ENCODE data around the gene COG1. TPM values are rescaled to one million over a fixed set of nuclear protein-coding genes. Genes with fewer than 3 reads are reported as not detected.

COG1 gene
- polyA plus RNA-seq, 1 of the 3 experiments (the other 2 are of a cell fraction) = 52.8 TPM

DNA sequence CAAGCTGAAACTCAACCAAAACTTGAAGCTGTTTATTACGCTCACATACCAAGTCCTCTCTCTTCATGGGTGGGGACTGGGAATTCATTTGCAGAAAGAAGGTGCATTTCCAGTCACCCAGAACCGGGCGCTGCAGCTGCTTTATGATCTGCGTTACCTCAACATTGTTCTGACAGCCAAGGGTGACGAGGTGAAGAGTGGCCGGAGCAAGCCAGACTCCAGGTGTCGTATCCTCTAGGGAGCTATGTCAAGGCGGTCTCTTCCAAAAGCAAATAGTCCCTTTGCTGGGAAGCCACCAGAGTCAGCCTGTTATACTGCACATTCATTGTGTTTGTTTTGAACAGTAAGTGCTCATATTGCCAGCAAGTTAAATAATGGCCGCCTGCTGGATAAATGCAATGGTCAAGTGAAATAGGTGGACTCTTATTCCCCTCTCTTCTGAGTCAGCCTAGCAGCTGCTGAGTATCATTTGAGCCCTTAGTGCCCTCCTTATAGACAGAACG is 12.7 kb downstream of the COG1 start:
- Histone ChIP-seq H3K4me2 (no peak overlapping the region), H2AFZ (ENCODE audit: low read depth) (no peak overlapping the region), H3K4me3 (ENCODE audit: low read depth in 2 of 2, low read length in 1 of 2) (no peak overlapping the region), H3K27me3 (ENCODE audit: insufficient read depth) (no peaks in the 10 kb centered on the region), H3K4me1 (ENCODE audit: control insufficient read depth in 1 of 2, insufficient read depth in 2 of 2, low read depth in 1 of 2, low read length in 1 of 2) (peaks cover 0 to 6% of the 10 kb centered on the region in 2 experiments; a peak in 1 of 4 replicates), H3K36me3 (replicated peaks in 1 of 2; ENCODE audit: control insufficient read depth in 1 of 2, insufficient read depth in 2 of 2, low read length in 1 of 2) (peaks cover 80 to 83% of the 10 kb centered on the region in 2 experiments), H3K9me2 (no peaks in the 10 kb centered on the region), H3K79me2 (ENCODE audit: insufficient read depth) (peaks cover 20% of the 10 kb centered on the region; the same call in 1 of the 2 replicates), H3F3A (replicated peaks; ENCODE audit: insufficient read depth) (peaks cover 13% of the 10 kb centered on the region), H4K20me1 (ENCODE audit: insufficient read depth) (peaks cover 9% of the 10 kb centered on the region), H3K27ac (ENCODE audit: low read depth in 2 of 2, low read length in 1 of 2) (no peak overlapping the region; a peak in 1 of 4 replicates), H3K9ac (no peak overlapping the region), H3K9me3 (no peaks in the 10 kb centered on the region)
- POLR2A ChIA-PET = interaction anchor here (0.6 kb wide), 1 partner anchor 17 kb away, joined by 3 read pairs; no protein-coding TSS in a partner anchor
- CTCF ChIA-PET = interaction anchor here (0.7 to 1.2 kb wide), 3 partner anchors 14 to 477 kb away, joined by 3 read pairs; no protein-coding TSS in a partner anchor
- 83% methylated on average over 10 of the region's 10 CpGs for WGBS (ENCODE audit: low lambda C conversion rate)
- DNase-seq = no peak
- TF ChIP-seq SIN3A (IDR thresholded peaks at IDR 0.05; ENCODE audit: borderline replicate concordance, low read depth, low read length) (no peak), POLR2AphosphoS5 (IDR thresholded peaks at IDR 0.05; ENCODE audit: low read depth, low read length) (no peak), EZH2phosphoT487 (IDR thresholded peaks at IDR 0.05; ENCODE audit: borderline replicate concordance, low read depth) (no peak), FOXJ3 (CRISPR knock-in tag; IDR thresholded peaks at IDR 0.05) (no peak), TAF1 (IDR thresholded peaks at IDR 0.05; ENCODE audit: borderline replicate concordance, low read depth, low read length) (no peak), SMC3 (IDR thresholded peaks at IDR 0.05; ENCODE audit: low read depth, low read length) (no peak), NRF1 (IDR thresholded peaks at IDR 0.05; ENCODE audit: low read depth, low read length) (no peak), RXRA (IDR thresholded peaks at IDR 0.05; ENCODE audit: borderline replicate concordance, low read depth) (no peak), CHD2 (IDR thresholded peaks at IDR 0.05; ENCODE audit: low read length, partially characterized antibody) (no peak)
- TF ChIP-seq, protein P1, sequence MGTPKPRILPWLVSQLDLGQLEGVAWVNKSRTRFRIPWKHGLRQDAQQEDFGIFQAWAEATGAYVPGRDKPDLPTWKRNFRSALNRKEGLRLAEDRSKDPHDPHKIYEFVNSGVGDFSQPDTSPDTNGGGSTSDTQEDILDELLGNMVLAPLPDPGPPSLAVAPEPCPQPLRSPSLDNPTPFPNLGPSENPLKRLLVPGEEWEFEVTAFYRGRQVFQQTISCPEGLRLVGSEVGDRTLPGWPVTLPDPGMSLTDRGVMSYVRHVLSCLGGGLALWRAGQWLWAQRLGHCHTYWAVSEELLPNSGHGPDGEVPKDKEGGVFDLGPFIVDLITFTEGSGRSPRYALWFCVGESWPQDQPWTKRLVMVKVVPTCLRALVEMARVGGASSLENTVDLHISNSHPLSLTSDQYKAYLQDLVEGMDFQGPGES (IDR thresholded peaks at IDR 0.05; ENCODE audit: low read depth, low read length) = no peak
- TF ChIP-seq, protein P2, sequence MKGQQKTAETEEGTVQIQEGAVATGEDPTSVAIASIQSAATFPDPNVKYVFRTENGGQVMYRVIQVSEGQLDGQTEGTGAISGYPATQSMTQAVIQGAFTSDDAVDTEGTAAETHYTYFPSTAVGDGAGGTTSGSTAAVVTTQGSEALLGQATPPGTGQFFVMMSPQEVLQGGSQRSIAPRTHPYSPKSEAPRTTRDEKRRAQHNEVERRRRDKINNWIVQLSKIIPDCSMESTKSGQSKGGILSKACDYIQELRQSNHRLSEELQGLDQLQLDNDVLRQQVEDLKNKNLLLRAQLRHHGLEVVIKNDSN (IDR thresholded peaks at IDR 0.05; ENCODE audit: borderline replicate concordance, low read depth) = no peak
- TF ChIP-seq, protein P3, sequence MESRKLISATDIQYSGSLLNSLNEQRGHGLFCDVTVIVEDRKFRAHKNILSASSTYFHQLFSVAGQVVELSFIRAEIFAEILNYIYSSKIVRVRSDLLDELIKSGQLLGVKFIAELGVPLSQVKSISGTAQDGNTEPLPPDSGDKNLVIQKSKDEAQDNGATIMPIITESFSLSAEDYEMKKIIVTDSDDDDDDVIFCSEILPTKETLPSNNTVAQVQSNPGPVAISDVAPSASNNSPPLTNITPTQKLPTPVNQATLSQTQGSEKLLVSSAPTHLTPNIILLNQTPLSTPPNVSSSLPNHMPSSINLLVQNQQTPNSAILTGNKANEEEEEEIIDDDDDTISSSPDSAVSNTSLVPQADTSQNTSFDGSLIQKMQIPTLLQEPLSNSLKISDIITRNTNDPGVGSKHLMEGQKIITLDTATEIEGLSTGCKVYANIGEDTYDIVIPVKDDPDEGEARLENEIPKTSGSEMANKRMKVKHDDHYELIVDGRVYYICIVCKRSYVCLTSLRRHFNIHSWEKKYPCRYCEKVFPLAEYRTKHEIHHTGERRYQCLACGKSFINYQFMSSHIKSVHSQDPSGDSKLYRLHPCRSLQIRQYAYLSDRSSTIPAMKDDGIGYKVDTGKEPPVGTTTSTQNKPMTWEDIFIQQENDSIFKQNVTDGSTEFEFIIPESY (IDR thresholded peaks at IDR 0.05; ENCODE audit: borderline replicate concordance, low read depth) = no peak
- TF ChIP-seq, protein P4, sequence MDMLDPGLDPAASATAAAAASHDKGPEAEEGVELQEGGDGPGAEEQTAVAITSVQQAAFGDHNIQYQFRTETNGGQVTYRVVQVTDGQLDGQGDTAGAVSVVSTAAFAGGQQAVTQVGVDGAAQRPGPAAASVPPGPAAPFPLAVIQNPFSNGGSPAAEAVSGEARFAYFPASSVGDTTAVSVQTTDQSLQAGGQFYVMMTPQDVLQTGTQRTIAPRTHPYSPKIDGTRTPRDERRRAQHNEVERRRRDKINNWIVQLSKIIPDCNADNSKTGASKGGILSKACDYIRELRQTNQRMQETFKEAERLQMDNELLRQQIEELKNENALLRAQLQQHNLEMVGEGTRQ (IDR thresholded peaks at IDR 0.05; ENCODE audit: borderline replicate concordance, low read depth, low read length) = no peak
